GM23338 (cell line): ENCODE data around the gene TCEANC.

Source experiments
- CREB1 ChIP-seq: fragments of 250-450 bp; sonication (Bioruptor Pico); IDR thresholded peaks from 2 replicates; pipeline ENCODE4 v1.5.0; 2020; ENCODE audit warnings: low read depth, mild to moderate bottlenecking, moderate library complexity
- CTCF ChIP-seq, 2 experiments: fragments of 200-600 bp in 1 of 2; sonication (generic) in 1 of 2; conservative IDR thresholded peaks; 2 replicates each; pipeline versions ENCODE4 v1.5.1 to v1.6.1; 2016 to 2017; ENCODE audit warnings: antibody characterized with exemption in 2 of 2, low read depth in 2 of 2, mild to moderate bottlenecking in 2 of 2, moderate library complexity in 1 of 2
- EZH2 ChIP-seq: fragments of 200-600 bp; sonication (generic); IDR thresholded peaks from one replicate; pipeline ENCODE4 v1.8.0; 2017; ENCODE audit warnings: antibody characterized with exemption, mild to moderate bottlenecking, low read depth; ENCODE audit not compliant: unreplicated experiment
- EZH2phosphoT487 ChIP-seq: fragments of 200-600 bp; sonication (generic); IDR thresholded peaks from one replicate; pipeline ENCODE4 v1.8.1; 2018; ENCODE audit warnings: antibody characterized with exemption; ENCODE audit not compliant: unreplicated experiment
- NANOG ChIP-seq: IDR thresholded peaks from 2 replicates; pipeline ENCODE4 v1.6.1; 2016; ENCODE audit warnings: antibody characterized with exemption, borderline replicate concordance
- POLR2AphosphoS5 ChIP-seq: IDR thresholded peaks from 2 replicates; pipeline ENCODE4 v1.6.1; 2016; ENCODE audit warnings: antibody characterized with exemption, low read depth
- ZNF114 ChIP-seq: fragments of 250-450 bp; sonication (Bioruptor Pico); IDR thresholded peaks from 2 replicates; pipeline ENCODE4 v1.5.0; 2020; ENCODE audit warnings: mild to moderate bottlenecking, moderate library complexity

GRCh38 chrX:13681595-13681994 is 28.7 kb downstream of the TCEANC start:
- no peak for TF ChIP-seq CTCF (conservative IDR thresholded peaks at IDR 0.05; ENCODE audit: low read depth in 2 of 2)
- no peak for TF ChIP-seq POLR2AphosphoS5
- TF ChIP-seq NANOG, result no peak
- TF ChIP-seq ZNF114 (CRISPR knock-in tag), result no peak
- TF ChIP-seq EZH2phosphoT487, result no peak
- no peak for TF ChIP-seq CREB1
- no peak for TF ChIP-seq EZH2
